ENCODE data around the gene DENND1A. TPM values are rescaled to one million over a fixed set of nuclear protein-coding genes. Genes with fewer than 3 reads are reported as not detected.

The DENND1A gene
- total and polyA plus RNA-seq, 2 donors = 6.7 to 9.2 TPM

GRCh38 chr9:123863164-123863855 lies 66.6 kb downstream of the DENND1A start:
- Histone ChIP-seq H3K9me3 (ENCODE audit: control insufficient read depth in 2 of 2, insufficient read depth in 1 of 2, low read length in 1 of 2) (no peaks in the 10 kb centered on the region), H3K27me3 (ENCODE audit: control insufficient read depth in 2 of 2, insufficient read depth in 1 of 2, low read length in 1 of 2) (no peaks in the 10 kb centered on the region), H3K27ac (ENCODE audit: low read depth in 1 of 2, low read length in 1 of 2) (no peak overlapping the region), H3K4me1 (ENCODE audit: control insufficient read depth in 2 of 2, insufficient read depth in 2 of 2, low read length in 2 of 2) (peaks cover 2 to 3% of the 10 kb centered on the region in 2 donors), H3K36me3 (ENCODE audit: control insufficient read depth in 2 of 2, insufficient read depth in 2 of 2, low read length in 1 of 2) (no peaks in the 10 kb centered on the region), H3K4me3 (ENCODE audit: low read length in 2 of 2) (no peak overlapping the region)
- DNase-seq (ENCODE audit: low read depth in 6 of 9, low spot score in 9 of 9) = no peak
- WGBS = 85% methylated on average over 5 of the region's 5 CpGs

DNA sequence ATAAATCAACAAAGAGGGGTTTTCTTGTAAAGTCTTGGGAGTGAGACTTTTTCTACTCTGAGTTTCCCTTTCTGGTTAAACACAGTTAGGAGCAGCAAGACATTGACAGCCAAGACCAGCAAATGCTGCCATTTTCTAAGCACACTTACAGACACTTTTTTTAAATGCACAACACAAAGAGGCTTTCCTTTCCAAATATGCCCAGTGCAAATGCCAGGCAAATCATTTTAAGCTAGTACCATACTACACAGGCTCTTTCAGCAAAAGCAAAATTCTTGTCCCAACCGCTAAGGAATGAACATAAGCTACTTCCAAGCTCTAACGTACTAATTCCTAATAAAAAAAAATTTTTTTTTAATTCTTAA lies 68.2 kb downstream of the DENND1A start:
- Histone ChIP-seq H3K4me1 (ENCODE audit: control insufficient read depth in 2 of 2, insufficient read depth in 2 of 2, low read length in 2 of 2) (no peaks in the 10 kb centered on the region), H3K36me3 (ENCODE audit: control insufficient read depth in 2 of 2, insufficient read depth in 2 of 2, low read length in 1 of 2) (no peaks in the 10 kb centered on the region), H3K27ac (ENCODE audit: low read depth in 1 of 2, low read length in 1 of 2) (no peak overlapping the region), H3K27me3 (ENCODE audit: control insufficient read depth in 2 of 2, insufficient read depth in 1 of 2, low read length in 1 of 2) (no peaks in the 10 kb centered on the region), H3K4me3 (ENCODE audit: low read length in 2 of 2) (no peak overlapping the region), H3K9me3 (ENCODE audit: control insufficient read depth in 2 of 2, insufficient read depth in 1 of 2, low read length in 1 of 2) (no peaks in the 10 kb centered on the region)
- DNase-seq (ENCODE audit: low read depth in 6 of 9, low spot score in 9 of 9) = no peak
- 97% methylated on average over 2 of the region's 2 CpGs for WGBS

DNA sequence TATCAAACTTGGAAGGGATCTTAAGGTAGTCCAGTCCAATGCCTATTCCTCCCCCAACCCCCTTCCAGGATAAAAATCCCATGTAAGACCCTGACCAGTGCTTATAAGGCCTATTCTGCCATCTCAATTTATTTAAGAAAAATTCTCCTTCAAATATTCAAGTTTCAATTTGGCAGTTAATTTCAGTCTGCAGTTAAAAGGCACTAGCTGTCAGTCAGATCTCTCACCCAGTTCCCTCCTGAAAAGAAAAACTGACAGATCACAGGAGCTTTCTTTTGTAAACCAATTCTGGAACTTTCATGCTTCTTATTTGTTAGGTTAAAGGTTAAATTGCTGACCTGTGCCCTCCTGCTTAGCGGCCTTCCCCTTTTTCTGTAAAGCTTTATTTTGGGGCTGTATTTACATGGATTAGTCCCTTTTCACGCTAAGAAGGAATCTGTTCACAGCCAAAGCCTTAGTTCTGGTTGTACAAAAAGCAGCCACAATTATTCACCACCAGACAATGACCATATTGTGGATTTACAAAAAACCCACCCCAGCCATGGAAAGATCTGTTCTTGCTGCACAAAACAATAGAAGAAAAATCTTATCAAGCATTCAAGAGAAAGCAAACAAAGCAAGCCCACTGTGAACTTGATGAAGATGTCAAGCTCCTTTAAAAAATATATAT lies 68.7 kb downstream of the DENND1A start:
- DNase-seq (ENCODE audit: low read depth in 6 of 9, low spot score in 9 of 9) = no peak
- Histone ChIP-seq H3K9me3 (ENCODE audit: control insufficient read depth in 2 of 2, insufficient read depth in 1 of 2, low read length in 1 of 2) (no peaks in the 10 kb centered on the region), H3K36me3 (ENCODE audit: control insufficient read depth in 2 of 2, insufficient read depth in 2 of 2, low read length in 1 of 2) (no peaks in the 10 kb centered on the region), H3K27ac (ENCODE audit: low read depth in 1 of 2, low read length in 1 of 2) (no peak overlapping the region), H3K4me1 (ENCODE audit: control insufficient read depth in 2 of 2, insufficient read depth in 2 of 2, low read length in 2 of 2) (no peaks in the 10 kb centered on the region), H3K27me3 (ENCODE audit: control insufficient read depth in 2 of 2, insufficient read depth in 1 of 2, low read length in 1 of 2) (no peaks in the 10 kb centered on the region), H3K4me3 (ENCODE audit: low read length in 2 of 2) (no peak overlapping the region)
- 95% methylated on average over 2 of the region's 2 CpGs for WGBS

DNA sequence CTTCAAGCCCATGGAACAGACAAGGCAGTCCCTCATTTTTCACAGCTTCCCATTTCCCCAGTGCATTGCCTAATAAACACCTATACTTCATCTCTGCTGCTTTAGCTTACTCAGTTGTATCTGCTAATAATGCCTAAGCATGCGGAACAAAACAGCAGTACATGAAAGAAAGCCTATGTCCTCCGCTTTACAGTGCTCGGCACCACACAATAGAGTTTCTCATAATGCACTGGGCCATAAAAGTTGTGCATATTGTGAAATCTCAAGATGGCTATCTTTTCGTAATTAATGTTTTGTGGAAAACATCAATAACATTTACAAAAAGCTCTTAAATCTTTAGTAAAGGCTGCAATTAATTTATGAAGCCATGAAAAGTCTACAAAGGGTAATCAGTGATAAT lies 69.3 kb downstream of the DENND1A start:
- no peaks in the 10 kb centered on the region for H3K9me3 ChIP-seq (ENCODE audit: control insufficient read depth in 2 of 2, insufficient read depth in 1 of 2, low read length in 1 of 2)
- H3K27me3 ChIP-seq (ENCODE audit: control insufficient read depth in 2 of 2, insufficient read depth in 1 of 2, low read length in 1 of 2) = no peaks in the 10 kb centered on the region
- no peak overlapping the region for H3K4me3 ChIP-seq (ENCODE audit: low read length in 2 of 2)
- H3K27ac ChIP-seq (ENCODE audit: low read depth in 1 of 2, low read length in 1 of 2) = no peak overlapping the region
- WGBS = 73% methylated on average over 4 of the region's 4 CpGs
- H3K4me1 ChIP-seq (ENCODE audit: control insufficient read depth in 2 of 2, insufficient read depth in 2 of 2, low read length in 2 of 2) = no peaks in the 10 kb centered on the region
- DNase-seq (ENCODE audit: low read depth in 6 of 9, low spot score in 9 of 9) = no peak
- no peaks in the 10 kb centered on the region for H3K36me3 ChIP-seq (ENCODE audit: control insufficient read depth in 2 of 2, insufficient read depth in 2 of 2, low read length in 1 of 2)

GRCh38 chr9:123852403-123852802 lies 77.5 kb downstream of the DENND1A start:
- 97% methylated on average over 2 of the region's 2 CpGs for WGBS
- Histone ChIP-seq H3K9me3 (ENCODE audit: control insufficient read depth in 2 of 2, insufficient read depth in 1 of 2, low read length in 1 of 2) (peaks cover 0 to 2% of the 10 kb centered on the region in 2 donors), H3K4me3 (ENCODE audit: low read length in 2 of 2) (no peak overlapping the region), H3K4me1 (ENCODE audit: control insufficient read depth in 2 of 2, insufficient read depth in 2 of 2, low read length in 2 of 2) (no peaks in the 10 kb centered on the region), H3K27ac (ENCODE audit: low read depth in 1 of 2, low read length in 1 of 2) (no peak overlapping the region), H3K36me3 (ENCODE audit: control insufficient read depth in 2 of 2, insufficient read depth in 2 of 2, low read length in 1 of 2) (peaks cover 0 to 3% of the 10 kb centered on the region in 2 donors), H3K27me3 (ENCODE audit: control insufficient read depth in 2 of 2, insufficient read depth in 1 of 2, low read length in 1 of 2) (no peaks in the 10 kb centered on the region)
- no peak for DNase-seq (ENCODE audit: low read depth in 6 of 9, low spot score in 9 of 9)

DNA sequence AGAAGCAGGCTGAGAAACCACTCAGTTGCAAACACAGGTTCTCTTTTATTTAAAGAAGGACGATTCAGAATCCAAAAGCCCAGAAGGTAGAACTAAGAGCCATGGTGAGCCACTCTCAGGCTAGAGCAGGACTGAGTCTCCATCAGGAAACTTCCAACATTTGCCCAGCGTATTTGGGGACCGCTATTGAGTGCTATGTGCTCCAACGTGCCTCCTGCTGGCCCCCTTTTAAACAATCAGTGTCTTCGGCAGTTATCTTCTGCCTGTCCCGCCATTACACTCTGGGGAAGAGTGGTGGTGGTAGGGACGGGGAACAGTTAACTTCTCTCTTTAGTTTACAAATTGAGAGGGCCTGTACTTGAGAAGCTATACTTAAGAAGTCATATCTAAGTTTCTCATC lies 78.1 kb downstream of the DENND1A start:
- H3K4me3 ChIP-seq (ENCODE audit: low read length in 2 of 2) = no peak overlapping the region
- H3K27ac ChIP-seq (ENCODE audit: low read depth in 1 of 2, low read length in 1 of 2) = no peak overlapping the region
- peaks cover 0 to 3% of the 10 kb centered on the region in 2 donors for H3K36me3 ChIP-seq (ENCODE audit: control insufficient read depth in 2 of 2, insufficient read depth in 2 of 2, low read length in 1 of 2)
- no peaks in the 10 kb centered on the region for H3K27me3 ChIP-seq (ENCODE audit: control insufficient read depth in 2 of 2, insufficient read depth in 1 of 2, low read length in 1 of 2)
- no peak for DNase-seq (ENCODE audit: low read depth in 6 of 9, low spot score in 9 of 9)
- no peaks in the 10 kb centered on the region for H3K4me1 ChIP-seq (ENCODE audit: control insufficient read depth in 2 of 2, insufficient read depth in 2 of 2, low read length in 2 of 2)
- H3K9me3 ChIP-seq (ENCODE audit: control insufficient read depth in 2 of 2, insufficient read depth in 1 of 2, low read length in 1 of 2) = peaks cover 0 to 2% of the 10 kb centered on the region in 2 donors
- WGBS = 97% methylated on average over 7 of the region's 7 CpGs

DNA sequence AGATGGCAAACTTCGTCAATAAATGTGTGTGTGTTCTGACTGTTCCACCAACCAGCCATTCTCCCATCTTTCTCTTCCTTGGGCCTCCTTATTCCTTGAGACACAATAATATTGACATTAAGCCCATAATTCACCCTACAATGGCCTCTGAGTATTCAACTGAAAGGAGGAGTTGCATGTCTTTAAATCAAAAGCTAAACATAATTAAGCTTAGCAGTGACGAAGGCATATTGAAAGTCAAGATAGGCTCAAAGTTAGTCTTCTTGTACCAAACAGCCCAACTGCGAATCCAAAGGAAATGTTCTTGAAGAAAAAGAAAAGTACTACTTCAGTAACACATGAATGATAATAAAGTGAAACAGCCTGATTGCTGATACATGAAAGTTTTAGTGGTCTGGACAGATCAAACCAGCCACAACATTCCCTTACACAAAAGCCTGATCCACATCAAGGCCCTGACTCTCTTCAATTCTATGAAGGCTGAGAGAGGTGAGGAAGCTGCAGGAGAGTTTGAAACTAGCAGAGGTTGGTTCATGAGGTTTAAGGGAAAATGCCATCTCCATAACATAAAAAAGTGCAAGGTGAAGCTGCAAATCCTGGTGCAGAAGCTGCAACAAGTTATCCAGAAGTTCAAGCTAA lies 81.4 kb downstream of the DENND1A start:
- Histone ChIP-seq H3K9me3 (ENCODE audit: control insufficient read depth in 2 of 2, insufficient read depth in 1 of 2, low read length in 1 of 2) (peaks cover 0 to 4% of the 10 kb centered on the region in 2 donors), H3K4me1 (ENCODE audit: control insufficient read depth in 2 of 2, insufficient read depth in 2 of 2, low read length in 2 of 2) (no peaks in the 10 kb centered on the region), H3K27me3 (ENCODE audit: control insufficient read depth in 2 of 2, insufficient read depth in 1 of 2, low read length in 1 of 2) (no peaks in the 10 kb centered on the region), H3K36me3 (ENCODE audit: control insufficient read depth in 2 of 2, insufficient read depth in 2 of 2, low read length in 1 of 2) (peaks cover 0 to 3% of the 10 kb centered on the region in 2 donors), H3K27ac (ENCODE audit: low read depth in 1 of 2, low read length in 1 of 2) (no peak overlapping the region), H3K4me3 (ENCODE audit: low read length in 2 of 2) (no peak overlapping the region)
- no peak for DNase-seq (ENCODE audit: low read depth in 6 of 9, low spot score in 9 of 9)
- 97% methylated on average over 3 of the region's 3 CpGs for WGBS

- Histone ChIP-seq H3K4me1 (ENCODE audit: control insufficient read depth in 2 of 2, insufficient read depth in 2 of 2, low read length in 2 of 2) (no peaks in the 10 kb centered on the region), H3K9me3 (ENCODE audit: control insufficient read depth in 2 of 2, insufficient read depth in 1 of 2, low read length in 1 of 2) (peaks cover 0 to 4% of the 10 kb centered on the region in 2 donors), H3K4me3 (ENCODE audit: low read length in 2 of 2) (no peak overlapping the region), H3K36me3 (ENCODE audit: control insufficient read depth in 2 of 2, insufficient read depth in 2 of 2, low read length in 1 of 2) (peaks cover 0 to 3% of the 10 kb centered on the region in 2 donors), H3K27ac (ENCODE audit: low read depth in 1 of 2, low read length in 1 of 2) (no peak overlapping the region), H3K27me3 (ENCODE audit: control insufficient read depth in 2 of 2, insufficient read depth in 1 of 2, low read length in 1 of 2) (no peaks in the 10 kb centered on the region)
- no peak for DNase-seq (ENCODE audit: low read depth in 6 of 9, low spot score in 9 of 9)
Observed at GRCh38 chr9:123846966-123847365, 83.0 kb downstream of the DENND1A start.

- DNase-seq (ENCODE audit: low read depth in 6 of 9, low spot score in 9 of 9) = no peak
- H3K27ac ChIP-seq (ENCODE audit: low read depth in 1 of 2, low read length in 1 of 2) = no peak overlapping the region
- H3K4me3 ChIP-seq (ENCODE audit: low read length in 2 of 2) = no peak overlapping the region
- H3K27me3 ChIP-seq (ENCODE audit: control insufficient read depth in 2 of 2, insufficient read depth in 1 of 2, low read length in 1 of 2) = no peaks in the 10 kb centered on the region
- 98% methylated on average over 4 of the region's 4 CpGs for WGBS
- H3K4me1 ChIP-seq (ENCODE audit: control insufficient read depth in 2 of 2, insufficient read depth in 2 of 2, low read length in 2 of 2) = no peaks in the 10 kb centered on the region
- no peaks in the 10 kb centered on the region for H3K36me3 ChIP-seq (ENCODE audit: control insufficient read depth in 2 of 2, insufficient read depth in 2 of 2, low read length in 1 of 2)
- peaks cover 0 to 4% of the 10 kb centered on the region in 2 donors for H3K9me3 ChIP-seq (ENCODE audit: control insufficient read depth in 2 of 2, insufficient read depth in 1 of 2, low read length in 1 of 2)
Observed at GRCh38 chr9:123843703-123844102, 86.2 kb downstream of the DENND1A start.
